ENCODE data around the gene FKBP3.

The FKBP3 gene

GRCh38 chr14:45073231-45073879 lies 60.9 kb downstream of the FKBP3 start:
- TF ChIP-seq CTCF (IDR thresholded peaks at IDR 0.05; ENCODE audit: extremely low read depth, missing control alignments): no peak
- DNase-seq (ENCODE audit: low spot score): no peak

GRCh38 chr14:45072126-45072525 lies 62.2 kb downstream of the FKBP3 start:
- DNase-seq (ENCODE audit: low spot score): no peak
- TF ChIP-seq CTCF (IDR thresholded peaks at IDR 0.05; ENCODE audit: extremely low read depth, missing control alignments): no peak

- DNase-seq (ENCODE audit: low spot score): no peak
- TF ChIP-seq CTCF (IDR thresholded peaks at IDR 0.05; ENCODE audit: extremely low read depth, missing control alignments): no peak
These were observed 64.1 kb downstream of the FKBP3 start for GRCh38 chr14:45070215-45070614.

- DNase-seq (ENCODE audit: low spot score): no peak
These were observed 65.9 kb downstream of the FKBP3 start for GRCh38 chr14:45068396-45068795.

GRCh38 chr14:45066667-45067066 lies 67.6 kb downstream of the FKBP3 start:
- DNase-seq (ENCODE audit: low spot score): no peak
- no peak for TF ChIP-seq CTCF (IDR thresholded peaks at IDR 0.05; ENCODE audit: extremely low read depth, missing control alignments)

More at GRCh38 chr14:45068396-45068795, 65.9 kb downstream of the FKBP3 start:
- no peak for TF ChIP-seq CTCF (IDR thresholded peaks at IDR 0.05; ENCODE audit: extremely low read depth, missing control alignments)

- no peak for DNase-seq (ENCODE audit: low spot score)
- no peak for TF ChIP-seq CTCF (IDR thresholded peaks at IDR 0.05; ENCODE audit: extremely low read depth, missing control alignments)
These were observed 68.3 kb downstream of the FKBP3 start for GRCh38 chr14:45065956-45066355.
